ENCODE results near the gene RPL28.

The RPL28 gene

GRCh38 chr19:55373993-55374757 is 11.6 kb upstream of the RPL28 start:
- no peak for DNase-seq (ENCODE audit: low read depth)

GRCh38 chr19:55376241-55376933 is 9.3 kb upstream of the RPL28 start, which contains the start of gene TMEM190:
Gene TMEM190, plus strand, starts transcription at chr19:55376826. Its CDS starts 28 bp downstream, at chr19:55376854.
- no peak for DNase-seq (ENCODE audit: low read depth)

- no peak for DNase-seq (ENCODE audit: low read depth)
Measured at GRCh38 chr19:55377356-55378131, 8.2 kb upstream of the RPL28 start.

- DNase-seq (ENCODE audit: low read depth) = no peak
Measured at GRCh38 chr19:55379174-55379573, 6.6 kb upstream of the RPL28 start.

- no peak for DNase-seq (ENCODE audit: low read depth)
Measured at GRCh38 chr19:55382013-55382412, 3.7 kb upstream of the RPL28 start.

- DNase-seq (ENCODE audit: low read depth) = no peak
Measured at GRCh38 chr19:55382522-55383054, 3.1 kb upstream of the RPL28 start.

- peak; percentile 63 for DNase-seq (ENCODE audit: low read depth)
Measured at GRCh38 chr19:55383279-55384130, 2.2 kb upstream of the RPL28 start.

GRCh38 chr19:55384131-55384919 is 1.4 kb upstream of the RPL28 start, which contains the start of gene TMEM238:
Gene TMEM238, minus strand, starts transcription at chr19:55384292. Its CDS starts 33 bp downstream, at chr19:55384259.
- DNase-seq (ENCODE audit: low read depth) = peak; percentile 50

- DNase-seq (ENCODE audit: low read depth) = peak; percentile 93
Measured at GRCh38 chr19:55384920-55385723, 610 bp upstream of the RPL28 start.

GRCh38 chr19:55386493-55386971 is 800 bp downstream of the RPL28 start:
- DNase-seq (ENCODE audit: low read depth) = no peak

GRCh38 chr19:55387736-55388497 is 2.2 kb downstream of the RPL28 start:
- no peak for DNase-seq (ENCODE audit: low read depth)

- no peak for DNase-seq (ENCODE audit: low read depth)
Measured at GRCh38 chr19:55389386-55390317, 3.9 kb downstream of the RPL28 start.

- no peak for DNase-seq (ENCODE audit: low read depth)
Measured at GRCh38 chr19:55390461-55390880, 4.7 kb downstream of the RPL28 start.

GRCh38 chr19:55391191-55391670 is 5.5 kb downstream of the RPL28 start:
- DNase-seq (ENCODE audit: low read depth) = no peak

- DNase-seq (ENCODE audit: low read depth) = no peak
Measured at GRCh38 chr19:55391702-55392615, 6.2 kb downstream of the RPL28 start.
